H9 (cell line): ENCODE measurements around the gene ITGA2. TPM values are rescaled to one million over a fixed set of nuclear protein-coding genes. Genes with fewer than 3 reads are reported as not detected.

ENCODE experiments used
- DNase-seq: peaks from one replicate; pipeline ENCODE4 v3.0.0-alpha.2; 2017
- H2AFZ ChIP-seq: one replicate; pipeline ENCODE4 v1.6.1; 2013; ENCODE audit warnings: mild to moderate bottlenecking, low read length, control low read depth, moderate library complexity
- H2AK5ac ChIP-seq: 2 replicates; pipeline ENCODE4 v1.6.1; 2013; ENCODE audit warnings: low read length, control low read depth, mixed read lengths; ENCODE audit not compliant: insufficient read length
- H2BK120ac ChIP-seq: one replicate; pipeline ENCODE4 v1.6.1; 2013; ENCODE audit warnings: low read depth, mild to moderate bottlenecking, low read length, control low read depth, inconsistent platforms; ENCODE audit not compliant: poor library complexity, severe bottlenecking
- H2BK12ac ChIP-seq: 2 replicates; pipeline ENCODE4 v1.6.1; 2013; ENCODE audit warnings: low read length, control low read depth, mixed read lengths, low read depth; ENCODE audit not compliant: insufficient read length
- H2BK15ac ChIP-seq: 2 replicates; pipeline ENCODE4 v1.6.1; 2013; ENCODE audit warnings: low read depth, low read length, control low read depth
- H2BK20ac ChIP-seq: one replicate; pipeline ENCODE4 v1.6.1; 2013; ENCODE audit warnings: low read depth, mild to moderate bottlenecking, low read length, control low read depth, inconsistent platforms; ENCODE audit not compliant: poor library complexity, severe bottlenecking
- H2BK5ac ChIP-seq: 2 replicates; pipeline ENCODE4 v1.6.1; 2013; ENCODE audit warnings: low read length, control low read depth, mixed read lengths; ENCODE audit not compliant: insufficient read length
- H3K14ac ChIP-seq: 2 replicates; pipeline ENCODE4 v1.6.1; 2013; ENCODE audit warnings: low read length, control low read depth; ENCODE audit not compliant: insufficient read depth
- H3K18ac ChIP-seq: 2 replicates; pipeline ENCODE4 v1.6.1; 2013; ENCODE audit warnings: low read depth, mild to moderate bottlenecking, mixed read lengths, low read length, control low read depth; ENCODE audit not compliant: insufficient read length
- H3K23ac ChIP-seq: 2 replicates; pipeline ENCODE4 v1.6.1; 2013; ENCODE audit warnings: low read length, control low read depth, mixed read lengths, low read depth; ENCODE audit not compliant: insufficient read length
- H3K23me2 ChIP-seq: 2 replicates; pipeline ENCODE4 v1.6.1; 2013; ENCODE audit warnings: low read depth, mild to moderate bottlenecking, mixed read lengths, low read length, control low read depth; ENCODE audit not compliant: insufficient read length, poor library complexity, severe bottlenecking
- H3K27ac ChIP-seq: 2 replicates; pipeline ENCODE4 v1.5.1; 2013; ENCODE audit warnings: low read length, control low read depth, mixed read lengths, low read depth; ENCODE audit not compliant: insufficient read length
- H3K27me3 ChIP-seq: 2 replicates; pipeline ENCODE4 v1.6.1; 2013; ENCODE audit warnings: low read length, control low read depth, inconsistent platforms; ENCODE audit not compliant: insufficient read depth
- H3K4ac ChIP-seq: 2 replicates; pipeline ENCODE4 v1.6.1; 2013; ENCODE audit warnings: low read depth, mild to moderate bottlenecking, control low read depth, inconsistent platforms, low read length, moderate library complexity
- H3K4me1 ChIP-seq: 2 replicates; pipeline ENCODE4 v1.6.1; 2013; ENCODE audit warnings: low read length, control low read depth, inconsistent platforms; ENCODE audit not compliant: insufficient read depth
- H3K4me2 ChIP-seq: 2 replicates; pipeline ENCODE4 v1.6.1; 2013; ENCODE audit warnings: low read length, control low read depth, mixed read lengths; ENCODE audit not compliant: insufficient read length, insufficient read depth
- H3K56ac ChIP-seq: 2 replicates; pipeline ENCODE4 v1.6.1; 2013; ENCODE audit warnings: low read depth, mild to moderate bottlenecking, mixed read lengths, low read length, control low read depth; ENCODE audit not compliant: insufficient read length
- H3K79me1 ChIP-seq: 2 replicates; pipeline ENCODE4 v1.6.1; 2013; ENCODE audit warnings: low read depth, mild to moderate bottlenecking, moderate library complexity, low read length, control low read depth, inconsistent platforms; ENCODE audit not compliant: insufficient read depth, poor library complexity, severe bottlenecking
- H3K79me2 ChIP-seq: 2 replicates; pipeline ENCODE4 v1.6.1; 2013; ENCODE audit warnings: low read length, control low read depth, inconsistent platforms; ENCODE audit not compliant: insufficient read depth
- H3K9ac ChIP-seq: 2 replicates; pipeline ENCODE4 v1.6.1; 2013; ENCODE audit warnings: low read length, control low read depth, mixed read lengths; ENCODE audit not compliant: insufficient read length; ENCODE audit errors: extremely low read depth
- H3K9me3 ChIP-seq: one replicate; pipeline ENCODE4 v1.6.1; 2013; ENCODE audit warnings: low read depth, low read length, inconsistent platforms; ENCODE audit not compliant: control insufficient read depth
- H3T11ph ChIP-seq: one replicate; pipeline ENCODE4 v1.6.1; 2013; ENCODE audit warnings: mild to moderate bottlenecking, low read length, control low read depth, inconsistent platforms
- H4K20me1 ChIP-seq: one replicate; pipeline ENCODE4 v1.6.1; 2013; ENCODE audit not compliant: control insufficient read depth, insufficient read length, insufficient read depth
- H4K5ac ChIP-seq: 2 replicates; pipeline ENCODE4 v1.6.1; 2013; ENCODE audit warnings: low read depth, mild to moderate bottlenecking, mixed read lengths, low read length, control low read depth; ENCODE audit not compliant: insufficient read length
- H4K8ac ChIP-seq: replicated peaks from 2 replicates; pipeline ENCODE4 v1.6.1; 2013; ENCODE audit warnings: low read length, control low read depth, mixed read lengths, low read depth; ENCODE audit not compliant: insufficient read length
- H4K91ac ChIP-seq: 2 replicates; pipeline ENCODE4 v1.6.1; 2013; ENCODE audit warnings: low read depth, mild to moderate bottlenecking, moderate library complexity, mixed read lengths, low read length, control low read depth; ENCODE audit not compliant: insufficient read length
- H3K27ac Mint-ChIP-seq, 3 experiments: 2 replicates in 2 of 3; 3 replicates in 1 of 3; pipeline ENCODE4 v1.8.0; 2020 to 2021; ENCODE audit warnings: mixed read lengths in 3 of 3, mild to moderate bottlenecking in 1 of 3, moderate library complexity in 1 of 3
- H3K27me3 Mint-ChIP-seq: 2 replicates; pipeline ENCODE4 v1.8.0; 2021; ENCODE audit warnings: low read depth, mild to moderate bottlenecking, moderate library complexity, mixed read lengths
- H3K36me3 Mint-ChIP-seq, 3 experiments: 2 replicates in 2 of 3; 3 replicates in 1 of 3; pipeline ENCODE4 v1.8.0; 2020 to 2021; ENCODE audit warnings: low read depth in 3 of 3, mixed read lengths in 3 of 3; ENCODE audit not compliant: insufficient read depth in 1 of 3
- H3K4me1 Mint-ChIP-seq, 2 experiments: 2 replicates each; pipeline ENCODE4 v1.8.0; 2020; ENCODE audit warnings: mixed read lengths in 2 of 2
- H3K4me3 Mint-ChIP-seq, 2 experiments: 2 replicates in 1 of 2; 3 replicates in 1 of 2; pipeline ENCODE4 v1.8.0; 2020 to 2021; ENCODE audit warnings: mild to moderate bottlenecking in 2 of 2, mixed read lengths in 2 of 2, moderate library complexity in 1 of 2
- H3K9me3 Mint-ChIP-seq, 2 experiments: 2 replicates in 1 of 2; 3 replicates in 1 of 2; pipeline ENCODE4 v1.8.0; 2020; ENCODE audit warnings: mild to moderate bottlenecking in 2 of 2, mixed read lengths in 2 of 2, moderate library complexity in 1 of 2
- WGBS: extraction: QIAGEN DNeasy Blood & Tissue Kit; methylation state at CpG from one replicate; pipeline ENCODE4 v1.1.7; 2013; ENCODE audit warnings: missing lambda C conversion rate, low lambda C conversion rate, mixed read lengths; ENCODE audit not compliant: insufficient read length; ENCODE audit errors: extremely low coverage; 5-methylcytosine and 5-hydroxymethylcytosine counted together
- total RNA-seq: library from RNA; stranded (reverse); gene quantifications from 2 replicates; pipeline ENCODE4 v1.2.1, GENCODE V29; 2021
- TF ChIP-seq, protein P1 (sequence below): fragments of 200-600 bp; sonication (generic); conservative IDR thresholded peaks from 3 replicates; pipeline ENCODE4 v1.8.0; 2021; ENCODE audit warnings: antibody characterized with exemption, mild to moderate bottlenecking

Gene ITGA2
- total RNA-seq, 1 experiment from 2014 or later, result 3.0 TPM

DNA sequence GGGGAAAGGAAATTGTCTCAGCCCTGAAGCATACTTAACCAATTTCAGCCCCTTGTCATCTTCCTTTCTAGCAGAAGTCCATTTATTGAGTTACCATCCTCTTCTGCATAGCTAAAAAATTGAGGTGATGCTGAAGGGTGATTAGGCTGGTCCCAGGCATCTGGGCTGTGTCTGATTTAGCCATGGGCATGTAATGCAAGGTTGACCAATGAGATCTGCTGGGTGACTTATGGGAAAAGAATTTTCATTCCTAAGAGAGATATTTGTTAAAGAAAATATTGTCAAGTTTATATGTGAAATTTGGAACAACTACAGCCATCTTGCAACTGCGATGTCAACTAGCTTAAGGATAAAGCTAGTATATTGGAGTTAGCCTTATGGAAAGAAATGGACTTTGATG lies 5.1 kb downstream of the ITGA2 start:
- no peak overlapping the region for H2AK5ac ChIP-seq
- no peak overlapping the region for H2AFZ ChIP-seq
- no peak overlapping the region for H3K27ac ChIP-seq
- H2BK12ac ChIP-seq, result no peak overlapping the region
- H2BK5ac ChIP-seq, result no peak overlapping the region
- no peak overlapping the region for H3K23ac ChIP-seq
- H3K9me3 ChIP-seq, result no peaks in the 10 kb centered on the region
- H4K91ac ChIP-seq, result no peak overlapping the region
- H3K4ac ChIP-seq, result no peak overlapping the region
- Mint-ChIP-seq H3K9me3 (no peaks in the 10 kb centered on the region), H3K4me3 (no peak overlapping the region), H3K27me3 (peaks cover 7% of the 10 kb centered on the region), H3K27ac (no peak overlapping the region), H3K4me1 (peaks cover 3 to 5% of the 10 kb centered on the region in 2 experiments), H3K36me3 (no peaks in the 10 kb centered on the region)
- no peak overlapping the region for H3K18ac ChIP-seq
- H3K79me1 ChIP-seq, result no peaks in the 10 kb centered on the region
- no peak overlapping the region for H2BK120ac ChIP-seq
- H3K9ac ChIP-seq, result no peak overlapping the region
- TF ChIP-seq, protein P1, sequence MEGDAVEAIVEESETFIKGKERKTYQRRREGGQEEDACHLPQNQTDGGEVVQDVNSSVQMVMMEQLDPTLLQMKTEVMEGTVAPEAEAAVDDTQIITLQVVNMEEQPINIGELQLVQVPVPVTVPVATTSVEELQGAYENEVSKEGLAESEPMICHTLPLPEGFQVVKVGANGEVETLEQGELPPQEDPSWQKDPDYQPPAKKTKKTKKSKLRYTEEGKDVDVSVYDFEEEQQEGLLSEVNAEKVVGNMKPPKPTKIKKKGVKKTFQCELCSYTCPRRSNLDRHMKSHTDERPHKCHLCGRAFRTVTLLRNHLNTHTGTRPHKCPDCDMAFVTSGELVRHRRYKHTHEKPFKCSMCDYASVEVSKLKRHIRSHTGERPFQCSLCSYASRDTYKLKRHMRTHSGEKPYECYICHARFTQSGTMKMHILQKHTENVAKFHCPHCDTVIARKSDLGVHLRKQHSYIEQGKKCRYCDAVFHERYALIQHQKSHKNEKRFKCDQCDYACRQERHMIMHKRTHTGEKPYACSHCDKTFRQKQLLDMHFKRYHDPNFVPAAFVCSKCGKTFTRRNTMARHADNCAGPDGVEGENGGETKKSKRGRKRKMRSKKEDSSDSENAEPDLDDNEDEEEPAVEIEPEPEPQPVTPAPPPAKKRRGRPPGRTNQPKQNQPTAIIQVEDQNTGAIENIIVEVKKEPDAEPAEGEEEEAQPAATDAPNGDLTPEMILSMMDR, result no peak
- no peak overlapping the region for H3K56ac ChIP-seq
- H3K23me2 ChIP-seq, result peaks cover 9% of the 10 kb centered on the region
- H3K14ac ChIP-seq, result no peak overlapping the region
- no peak overlapping the region for H3K4me2 ChIP-seq
- H3K27me3 ChIP-seq, result no peaks in the 10 kb centered on the region
- no CpG with 5 or more reads among the region's 1 CpG for WGBS
- no peak overlapping the region for H2BK20ac ChIP-seq
- no peak overlapping the region for H2BK15ac ChIP-seq
- H3K79me2 ChIP-seq, result no peaks in the 10 kb centered on the region; the same call in 1 of the 2 replicates
- no peak overlapping the region for H4K8ac ChIP-seq
- H3K4me1 ChIP-seq, result no peaks in the 10 kb centered on the region
- no peak overlapping the region for H3T11ph ChIP-seq
- no peak overlapping the region for H4K5ac ChIP-seq
- no peaks in the 10 kb centered on the region for H4K20me1 ChIP-seq
- no peak for DNase-seq
